ENCODE data around the gene BMP2K.

DNA sequence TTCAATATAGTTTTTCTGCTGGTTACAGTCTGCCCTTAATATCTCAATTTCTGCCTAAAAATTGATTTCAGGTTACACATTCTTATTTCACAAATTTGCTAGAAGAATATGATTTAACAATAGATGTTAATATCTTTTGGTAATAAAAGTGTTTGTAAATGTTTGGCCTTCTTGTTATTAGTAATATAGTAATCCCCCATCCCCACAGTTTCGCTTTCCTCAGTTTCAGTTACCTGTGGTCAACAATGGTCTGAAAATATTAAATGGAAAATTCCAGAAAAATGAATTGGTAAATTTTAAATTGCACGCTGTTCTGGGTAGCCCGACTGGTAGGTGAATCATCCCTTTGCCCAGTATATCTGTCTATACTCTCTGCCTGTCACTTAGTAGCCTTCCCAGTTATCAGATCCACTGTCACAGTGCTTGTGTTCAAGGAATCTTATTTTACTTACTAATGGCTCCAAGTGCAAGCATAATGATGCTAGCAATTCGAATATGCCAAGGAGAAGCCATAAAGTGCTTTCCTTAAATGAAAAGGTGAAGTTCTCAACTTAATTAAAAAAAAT is 3.5 kb upstream of the BMP2K start:
- TF ChIP-seq, protein P1, sequence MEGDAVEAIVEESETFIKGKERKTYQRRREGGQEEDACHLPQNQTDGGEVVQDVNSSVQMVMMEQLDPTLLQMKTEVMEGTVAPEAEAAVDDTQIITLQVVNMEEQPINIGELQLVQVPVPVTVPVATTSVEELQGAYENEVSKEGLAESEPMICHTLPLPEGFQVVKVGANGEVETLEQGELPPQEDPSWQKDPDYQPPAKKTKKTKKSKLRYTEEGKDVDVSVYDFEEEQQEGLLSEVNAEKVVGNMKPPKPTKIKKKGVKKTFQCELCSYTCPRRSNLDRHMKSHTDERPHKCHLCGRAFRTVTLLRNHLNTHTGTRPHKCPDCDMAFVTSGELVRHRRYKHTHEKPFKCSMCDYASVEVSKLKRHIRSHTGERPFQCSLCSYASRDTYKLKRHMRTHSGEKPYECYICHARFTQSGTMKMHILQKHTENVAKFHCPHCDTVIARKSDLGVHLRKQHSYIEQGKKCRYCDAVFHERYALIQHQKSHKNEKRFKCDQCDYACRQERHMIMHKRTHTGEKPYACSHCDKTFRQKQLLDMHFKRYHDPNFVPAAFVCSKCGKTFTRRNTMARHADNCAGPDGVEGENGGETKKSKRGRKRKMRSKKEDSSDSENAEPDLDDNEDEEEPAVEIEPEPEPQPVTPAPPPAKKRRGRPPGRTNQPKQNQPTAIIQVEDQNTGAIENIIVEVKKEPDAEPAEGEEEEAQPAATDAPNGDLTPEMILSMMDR (IDR thresholded peaks at IDR 0.05), result no peak
- TF ChIP-seq POLR2AphosphoS5 (IDR thresholded peaks at IDR 0.05), result no peak
- TF ChIP-seq EP300 (IDR thresholded peaks at IDR 0.05), result no peak
- no peak for TF ChIP-seq POLR2A (IDR thresholded peaks at IDR 0.05)
